HG02852 (cell line): ENCODE results near the gene MPG.
"Not testable (repeated sequence)": the region's sequence is repeated elsewhere in the genome, so short reads cannot be mapped to it uniquely, and the experiment has no call there.

Experiments used
- ATAC-seq: cut with Tn5 transposase; IDR thresholded peaks from one replicate; pipeline ENCODE4 v1.9.1; 2021; ENCODE audit warnings: mild to moderate bottlenecking, moderate library complexity; ENCODE audit not compliant: unreplicated experiment

MPG gene, protein sequence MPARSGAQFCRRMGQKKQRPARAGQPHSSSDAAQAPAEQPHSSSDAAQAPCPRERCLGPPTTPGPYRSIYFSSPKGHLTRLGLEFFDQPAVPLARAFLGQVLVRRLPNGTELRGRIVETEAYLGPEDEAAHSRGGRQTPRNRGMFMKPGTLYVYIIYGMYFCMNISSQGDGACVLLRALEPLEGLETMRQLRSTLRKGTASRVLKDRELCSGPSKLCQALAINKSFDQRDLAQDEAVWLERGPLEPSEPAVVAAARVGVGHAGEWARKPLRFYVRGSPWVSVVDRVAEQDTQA

DNA sequence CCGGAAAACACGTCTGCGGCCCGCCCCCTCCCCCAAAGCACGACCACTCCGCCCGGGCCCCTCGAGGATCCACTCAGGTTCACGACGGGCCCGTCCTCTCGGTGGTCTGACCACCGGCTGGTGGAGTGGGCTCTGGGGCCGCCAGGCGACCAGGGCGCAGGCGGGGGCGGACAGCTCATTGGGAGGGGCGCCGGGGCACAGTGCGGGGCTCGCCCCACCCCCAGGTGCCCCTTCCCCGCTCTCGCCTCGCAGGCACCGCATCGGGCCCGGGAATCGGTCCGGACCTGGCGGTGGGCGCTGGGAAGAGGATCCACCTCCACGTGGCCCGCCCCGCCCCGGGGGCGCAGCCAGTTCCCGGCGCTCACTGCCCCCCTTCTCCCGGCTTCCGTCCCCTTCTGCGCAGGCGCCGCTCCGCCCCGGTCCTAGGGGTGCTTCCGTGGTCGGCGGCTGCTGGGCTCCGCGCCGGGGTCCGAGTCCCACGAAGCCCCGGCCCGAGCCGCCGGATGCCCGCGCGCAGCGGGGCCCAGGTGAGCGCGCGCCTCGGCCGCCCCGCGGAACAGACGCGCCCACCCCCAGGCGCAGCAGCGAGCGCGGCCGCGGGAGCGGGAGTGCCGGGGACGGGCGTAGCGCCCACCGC is at the start of gene MPG:
Gene MPG (plus strand): TSS at position 419 of the 637 bp plus-strand sequence. CDS start 85 bp downstream, at position 504.
- peak; percentile 61 for ATAC-seq

DNA sequence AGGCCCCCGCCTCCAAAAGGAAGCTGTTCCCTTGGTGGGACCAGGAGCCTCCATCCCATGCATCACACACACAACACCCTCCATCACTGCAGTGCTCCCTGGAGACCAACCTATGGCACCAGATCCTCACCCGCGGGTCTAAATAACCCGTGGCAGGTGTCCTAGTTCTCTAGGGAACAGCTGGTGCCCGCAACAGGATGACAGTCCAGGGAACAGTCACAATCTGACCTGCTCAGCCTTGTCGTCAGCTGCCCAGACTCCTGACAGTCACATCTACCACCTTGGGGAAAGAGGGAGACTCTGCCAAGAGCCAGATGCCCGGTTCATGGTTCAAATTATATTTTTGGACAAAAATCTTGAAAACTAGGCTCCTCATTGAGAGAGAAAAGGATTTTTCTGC is 47.4 kb upstream of the MPG start:
- ATAC-seq: not testable (repeated sequence)

DNA sequence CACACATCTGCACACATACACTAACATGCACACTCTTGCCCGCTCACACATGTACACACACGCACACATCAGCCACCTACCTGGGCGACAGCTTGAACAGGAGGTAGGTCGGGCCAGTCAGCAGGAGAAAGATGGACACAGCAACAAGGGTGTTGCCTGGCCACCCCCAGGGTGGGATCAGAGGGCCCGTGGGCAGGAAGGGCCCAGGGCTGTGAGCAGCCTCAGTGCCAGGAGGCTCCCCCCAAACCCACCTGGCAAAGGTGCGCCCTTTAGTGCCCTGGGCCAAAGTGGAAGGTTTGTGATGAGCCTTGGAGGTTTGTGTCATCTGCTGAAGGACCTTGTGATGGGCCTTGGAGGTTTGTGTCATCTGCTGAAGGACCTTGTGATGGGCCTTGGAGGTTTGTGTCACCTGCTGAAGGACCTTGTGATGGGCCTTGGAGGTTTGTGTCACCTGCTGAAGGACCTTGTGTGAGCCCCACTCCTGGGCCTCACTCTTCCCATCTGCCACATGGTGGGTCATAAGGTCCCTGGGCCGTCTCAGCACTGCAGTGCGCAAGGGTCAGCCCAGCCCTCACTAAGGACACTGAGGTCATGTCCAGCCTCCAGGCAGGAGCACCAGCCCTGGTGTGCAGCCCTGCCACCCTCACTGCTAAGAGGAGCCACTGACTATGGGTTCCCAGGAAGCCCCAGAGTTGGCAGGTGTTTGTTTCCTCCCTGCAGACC is 44.7 kb upstream of the MPG start:
- not testable (repeated sequence) for ATAC-seq

DNA sequence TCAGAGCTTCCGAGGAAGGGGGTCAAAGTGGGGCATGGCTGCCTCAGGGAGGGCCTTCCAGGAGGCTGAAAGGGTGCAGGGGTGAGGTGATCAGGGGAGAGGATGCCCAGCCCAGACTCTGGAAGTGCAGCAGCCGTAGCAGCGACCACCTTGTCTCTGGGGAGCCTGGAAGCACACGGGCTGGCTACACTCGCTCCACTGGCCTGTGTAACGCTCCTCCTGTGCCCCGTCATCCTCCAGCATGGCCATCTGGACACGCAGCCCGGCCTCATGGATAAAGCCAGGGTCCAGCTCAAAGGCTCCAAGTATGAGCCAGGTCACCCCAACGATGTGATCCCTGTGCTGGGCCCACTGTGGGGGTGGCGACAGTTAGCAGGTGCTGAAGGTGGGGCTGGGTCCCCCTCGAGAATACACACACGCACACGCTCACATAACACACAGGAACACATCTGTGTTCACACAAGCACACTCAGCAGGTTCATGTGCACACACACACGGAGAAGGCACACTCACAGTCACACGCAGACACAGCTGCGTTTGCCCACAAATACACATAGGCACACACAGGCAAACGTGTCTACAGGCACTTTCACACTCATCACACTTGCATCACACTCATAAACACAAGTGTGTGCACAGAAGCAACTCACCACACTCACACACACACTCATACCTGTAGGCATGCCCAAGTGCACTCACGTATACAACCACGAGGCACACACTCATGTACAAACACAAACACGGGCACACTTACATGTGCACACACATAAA is 44.0 kb upstream of the MPG start:
- ATAC-seq: no peak

DNA sequence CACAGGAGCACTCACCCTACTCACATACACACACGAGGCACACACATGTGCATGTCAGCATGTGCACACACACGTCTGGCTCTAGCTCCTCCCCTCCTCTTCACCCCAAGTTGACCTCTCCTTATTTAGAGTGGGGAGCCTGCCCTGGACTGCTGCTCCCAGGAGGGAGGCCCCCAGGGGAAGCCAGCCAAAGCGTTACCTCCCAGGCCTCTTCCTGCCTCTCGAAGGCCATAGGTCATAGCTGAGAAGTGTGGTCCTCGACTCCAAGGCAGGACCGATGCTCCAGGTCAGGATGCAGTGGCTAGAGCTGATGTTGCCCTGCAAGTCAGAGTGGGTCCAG is 43.4 kb upstream of the MPG start:
- ATAC-seq: no peak

DNA sequence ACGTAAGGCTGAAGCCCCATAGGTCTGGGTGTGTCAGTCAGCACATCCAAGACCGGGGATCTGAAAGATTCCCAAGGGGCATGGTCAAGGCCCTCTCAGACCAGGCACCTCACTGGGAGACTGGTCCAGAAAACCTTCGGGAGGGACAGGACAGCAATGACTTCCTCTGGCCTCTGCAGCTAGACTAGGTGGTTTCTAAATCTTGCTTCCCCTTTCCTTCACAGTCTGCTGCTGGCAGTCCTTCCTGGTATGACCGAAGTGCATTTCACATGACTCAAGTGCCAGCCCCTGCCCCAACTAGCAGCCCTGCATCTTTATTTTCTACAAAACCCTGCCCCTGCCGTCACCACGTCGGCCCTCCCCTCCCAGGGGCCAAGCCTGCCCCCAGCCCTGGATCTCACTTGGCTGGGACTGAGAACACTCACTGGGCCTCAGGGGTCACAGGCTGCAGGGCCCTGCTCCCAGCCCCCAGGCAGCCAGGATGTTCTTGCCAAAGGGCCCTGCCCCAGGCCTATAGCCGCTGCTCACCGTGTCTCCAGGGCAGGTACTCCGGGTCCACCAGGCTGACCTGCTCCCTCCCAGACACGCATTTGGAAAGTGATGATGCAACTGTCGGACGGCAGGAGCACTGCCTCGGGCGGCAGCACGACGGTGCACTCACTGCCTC is 42.9 kb upstream of the MPG start:
- no peak for ATAC-seq

DNA sequence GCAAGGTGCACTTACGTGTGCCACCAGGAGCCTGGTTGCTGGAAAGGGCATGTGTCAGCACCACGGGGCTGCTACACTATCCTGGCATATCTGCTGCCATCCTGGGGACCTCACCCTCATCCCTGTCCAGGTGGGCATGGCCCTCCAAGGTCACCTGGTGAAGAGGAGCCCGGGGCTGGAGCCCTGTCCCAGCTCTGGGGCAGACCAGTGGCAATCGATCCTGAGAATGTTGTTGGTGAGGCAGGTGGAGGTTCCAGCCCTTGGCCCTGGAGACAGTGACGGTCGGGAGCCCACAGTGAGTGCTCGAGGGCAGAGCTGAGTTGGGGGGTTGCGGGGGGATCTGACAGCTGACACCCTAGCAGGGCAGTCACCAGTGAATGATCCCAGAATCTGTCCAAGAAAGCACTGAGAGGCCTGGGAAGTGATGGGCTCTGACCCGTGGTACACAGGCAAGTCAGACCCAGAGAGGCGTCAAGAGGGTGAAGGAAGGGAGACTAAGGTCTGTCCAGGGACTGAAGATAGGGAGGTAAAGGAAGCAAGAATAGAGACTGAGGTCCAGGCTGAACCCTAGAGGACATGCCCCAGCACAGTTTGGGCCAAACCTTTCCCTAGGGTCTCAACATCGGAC is 42.2 kb upstream of the MPG start:
- ATAC-seq: no peak

DNA sequence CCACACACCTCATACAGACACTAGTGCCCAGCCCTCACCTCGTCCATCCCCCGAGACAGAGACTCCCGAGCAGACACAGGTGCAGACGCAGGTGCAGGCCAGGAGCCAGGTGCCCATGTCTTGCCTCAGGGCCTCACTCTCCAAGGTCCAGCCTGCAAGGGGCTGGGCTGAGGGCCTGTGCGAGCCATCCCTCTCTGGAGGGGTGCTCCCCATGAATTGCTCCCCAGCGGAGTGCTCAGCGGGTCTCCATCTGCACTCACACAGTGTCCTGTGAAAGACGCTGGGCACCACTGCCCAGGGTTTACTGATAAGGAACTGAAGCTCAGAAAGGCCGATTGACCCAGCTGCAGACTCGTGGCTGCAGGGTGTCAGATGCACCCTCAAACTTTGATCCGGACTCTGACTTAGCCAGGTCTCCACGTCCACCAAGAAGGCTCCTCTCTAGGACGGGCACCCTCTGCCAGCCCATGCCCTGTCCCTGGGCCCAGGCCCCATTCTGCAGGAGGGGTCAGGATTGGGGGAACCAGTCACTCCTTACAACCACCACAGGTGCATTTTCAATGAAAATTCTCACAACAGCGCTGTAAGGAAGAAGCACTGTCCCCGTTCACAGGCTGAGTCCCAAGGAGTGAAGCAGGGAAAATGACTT is 41.6 kb upstream of the MPG start:
- no peak for ATAC-seq

DNA sequence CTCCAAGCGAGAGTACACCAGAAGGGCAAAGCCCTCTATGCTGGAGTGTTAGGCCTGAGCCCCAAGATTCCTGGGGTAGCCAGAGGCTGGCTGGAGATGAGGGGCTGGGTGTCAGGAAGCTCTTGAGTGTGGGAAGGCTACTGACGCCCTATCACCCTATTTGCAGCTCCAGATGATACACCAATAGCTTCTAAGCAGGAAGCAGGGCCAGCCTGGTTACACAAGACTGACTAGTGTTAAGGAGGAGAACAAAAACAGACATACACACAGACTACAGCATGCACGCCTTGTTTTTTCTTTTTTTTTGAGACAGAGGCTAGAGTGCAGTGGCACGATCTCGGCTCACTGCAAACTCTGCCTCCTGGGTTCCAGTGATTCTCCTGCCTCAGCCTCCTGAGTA is 40.5 kb upstream of the MPG start:
- ATAC-seq: no peak

DNA sequence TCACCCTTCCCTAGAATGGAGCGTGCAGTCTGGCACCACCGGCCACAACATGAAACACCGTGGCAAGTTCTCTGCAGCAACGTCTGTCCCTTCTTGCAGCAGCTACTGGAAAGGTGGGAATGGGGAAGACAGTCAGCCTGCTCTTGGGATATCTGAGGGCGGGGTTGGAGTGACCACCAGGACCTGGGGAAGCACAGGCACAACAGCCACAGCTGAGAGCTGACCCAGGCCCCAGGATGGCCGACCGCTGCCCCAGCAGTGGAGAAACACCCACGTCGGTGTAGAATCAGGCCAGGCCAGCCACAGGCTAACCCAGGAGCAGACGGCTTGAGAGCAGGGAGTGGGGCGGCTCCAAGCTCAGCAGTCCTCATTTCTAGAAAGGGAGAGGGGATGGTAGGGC is 39.8 kb upstream of the MPG start:
- not testable (repeated sequence) for ATAC-seq

DNA sequence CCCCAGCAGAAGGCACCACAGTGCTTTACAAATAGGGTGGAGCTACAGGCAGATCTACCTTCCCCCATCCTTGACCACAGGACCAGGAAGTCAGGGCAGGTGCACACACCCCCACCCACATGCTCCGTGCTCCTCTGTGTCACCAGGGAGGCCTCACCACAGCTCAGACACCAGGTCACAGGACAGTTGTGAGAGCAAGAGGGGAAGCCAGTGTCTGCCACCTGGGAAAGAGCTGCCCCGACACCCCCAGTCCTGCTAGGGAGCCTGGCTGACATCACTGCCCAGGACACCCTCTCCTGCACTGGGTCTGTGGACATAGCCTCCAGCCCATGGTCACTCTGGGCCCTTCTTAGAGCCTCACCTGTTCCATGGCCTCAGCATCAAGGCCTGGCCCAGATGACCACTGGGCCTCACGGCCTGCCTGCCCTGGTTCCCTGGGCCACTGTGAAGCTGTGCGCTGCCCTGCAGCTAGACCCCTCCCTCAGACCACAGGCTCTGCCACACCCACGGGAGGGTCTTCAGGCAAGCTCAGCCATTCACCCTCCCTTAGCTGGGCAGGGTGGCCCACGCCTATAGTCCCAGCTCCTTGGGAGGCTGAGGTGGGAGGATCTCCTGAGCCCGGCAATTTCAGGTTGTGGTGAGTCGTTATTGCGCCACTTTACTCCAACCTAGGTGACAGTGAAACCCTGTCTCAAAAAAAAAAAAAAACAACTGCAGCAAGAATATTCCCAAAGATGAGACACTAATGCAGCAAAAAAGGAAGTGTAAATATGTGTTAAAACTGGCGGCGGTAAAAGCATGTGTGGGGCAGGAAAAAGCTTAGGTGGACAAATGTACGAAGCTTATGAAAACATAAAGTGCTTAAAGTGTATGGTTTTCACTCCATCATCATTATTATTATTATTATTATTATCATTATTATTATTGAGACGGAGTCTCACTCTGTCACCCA is 38.8 kb upstream of the MPG start:
- ATAC-seq: peak; percentile 77

DNA sequence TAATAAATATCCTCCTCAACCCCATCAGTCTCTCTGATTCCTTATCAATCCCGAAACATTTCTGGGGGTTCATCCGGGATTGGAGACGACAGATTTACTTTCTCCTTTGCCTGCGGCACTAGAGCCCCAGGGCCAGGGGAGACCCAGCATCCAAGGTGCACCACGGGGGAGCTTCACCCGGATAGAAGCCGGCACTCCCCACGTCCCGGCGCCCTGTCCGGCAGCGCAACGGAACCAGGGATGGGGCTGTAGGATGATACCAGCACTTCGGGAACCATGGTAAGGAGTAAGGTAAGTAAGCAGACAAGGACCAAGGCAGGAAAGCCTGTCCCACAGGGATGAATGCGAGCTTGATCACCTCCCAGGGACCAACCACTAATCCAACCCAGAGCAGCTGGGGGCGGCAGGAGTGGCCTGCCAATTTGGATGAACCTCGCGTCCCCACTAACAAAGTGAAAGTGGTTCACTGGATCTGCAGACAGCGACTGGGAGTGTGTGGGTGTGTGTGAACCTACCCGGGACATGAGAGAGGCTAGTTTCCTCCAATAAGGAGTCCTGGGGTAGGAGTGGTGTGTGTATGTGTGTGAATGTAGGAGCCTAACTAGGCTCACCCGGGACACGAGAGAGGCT is 36.5 kb upstream of the MPG start:
- ATAC-seq: no peak

DNA sequence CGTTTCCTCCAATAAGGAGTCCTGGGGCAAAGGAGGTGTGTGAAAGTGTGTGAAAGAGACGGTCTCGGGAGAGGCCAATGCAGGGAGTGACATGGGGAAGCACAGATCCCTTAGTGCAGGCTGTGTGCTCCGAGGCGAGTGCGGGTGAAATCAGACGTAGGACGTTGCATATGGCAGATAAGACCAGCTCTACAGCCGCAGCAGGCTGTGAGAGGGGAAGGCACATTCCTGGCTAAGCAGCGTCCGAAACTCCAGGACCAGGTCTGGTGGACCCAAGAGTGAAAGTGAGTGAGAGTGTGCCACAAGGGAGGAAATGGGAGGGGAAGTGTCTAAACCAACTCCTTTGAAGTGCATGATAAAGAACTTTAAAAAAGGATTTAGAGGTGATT is 36.0 kb upstream of the MPG start:
- no peak for ATAC-seq

DNA sequence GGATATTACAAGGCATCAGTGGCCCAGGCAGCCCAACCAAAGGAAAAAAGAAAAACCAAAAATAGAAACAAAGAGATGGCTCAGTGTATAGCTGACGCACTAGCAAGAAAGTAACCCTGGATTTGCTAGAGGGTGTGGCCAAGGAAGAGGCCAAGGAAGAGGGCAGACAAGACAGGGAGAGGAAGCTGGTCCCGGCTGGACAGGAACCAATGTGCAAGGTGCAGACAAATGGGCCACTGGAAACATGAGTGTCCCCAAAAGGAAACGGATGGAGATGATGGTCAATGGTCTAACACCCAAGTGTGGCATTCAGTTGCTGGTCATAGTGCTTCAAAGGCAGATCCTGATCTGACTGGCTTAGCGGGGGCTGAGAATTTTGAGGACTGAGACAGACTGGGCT is 35.3 kb upstream of the MPG start:
- no peak for ATAC-seq

DNA sequence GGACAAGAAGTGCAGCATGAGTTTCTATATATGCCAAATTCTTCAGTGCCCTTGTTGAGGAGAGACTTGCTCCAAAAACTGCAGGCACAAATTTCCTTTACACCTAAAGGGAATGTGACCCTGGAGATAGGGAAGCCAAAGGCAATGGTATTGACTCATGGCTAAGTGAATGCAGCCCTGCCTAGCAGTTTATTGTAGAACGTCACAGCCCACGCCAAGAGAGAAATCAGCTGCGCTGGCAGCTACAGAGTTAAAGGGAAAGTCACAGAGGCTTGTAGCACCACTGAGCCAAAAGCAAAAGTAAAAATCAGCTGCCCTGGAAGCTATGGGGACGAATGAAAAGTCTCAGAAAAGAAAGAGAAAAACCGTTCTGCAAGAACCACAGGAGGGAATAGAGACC is 34.7 kb upstream of the MPG start:
- ATAC-seq: no peak

DNA sequence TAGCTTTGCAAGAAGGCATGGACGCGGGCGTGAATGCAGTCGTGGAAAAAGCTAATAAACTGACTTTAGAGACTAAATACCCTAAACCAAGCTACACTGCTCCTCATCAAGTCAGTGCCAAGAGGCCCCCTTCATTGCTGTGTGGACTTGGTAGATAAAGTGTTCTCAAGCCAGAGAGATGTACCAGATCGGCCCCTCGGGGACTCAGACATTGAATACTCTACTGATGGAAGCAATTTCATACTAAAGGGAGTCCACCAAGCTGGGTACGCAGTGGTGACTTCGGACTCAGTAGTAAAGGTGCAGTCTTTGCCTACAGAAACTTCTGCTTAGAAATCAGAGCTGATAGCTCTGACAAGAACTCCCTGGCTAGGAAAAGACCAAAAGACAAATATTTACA is 33.4 kb upstream of the MPG start:
- no peak for ATAC-seq

DNA sequence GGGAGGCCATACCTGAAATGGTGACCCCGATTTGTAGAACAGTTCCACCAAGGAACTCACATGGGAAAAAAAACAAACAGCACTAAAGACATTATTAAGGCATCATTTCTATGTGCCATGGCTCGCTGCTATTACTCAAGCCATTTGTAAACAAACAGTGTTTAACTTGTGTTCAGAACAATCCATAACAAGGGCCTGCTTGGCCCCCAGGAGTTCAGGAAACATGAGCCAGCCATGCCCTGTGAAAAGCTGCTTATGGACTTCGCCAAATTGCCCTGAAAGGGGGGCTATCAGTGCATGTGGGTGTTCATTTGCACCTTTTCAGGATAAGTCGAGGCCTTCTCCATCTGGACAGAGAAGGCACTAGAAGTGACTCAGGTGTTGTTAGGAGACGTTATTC is 32.6 kb upstream of the MPG start:
- ATAC-seq: no peak

DNA sequence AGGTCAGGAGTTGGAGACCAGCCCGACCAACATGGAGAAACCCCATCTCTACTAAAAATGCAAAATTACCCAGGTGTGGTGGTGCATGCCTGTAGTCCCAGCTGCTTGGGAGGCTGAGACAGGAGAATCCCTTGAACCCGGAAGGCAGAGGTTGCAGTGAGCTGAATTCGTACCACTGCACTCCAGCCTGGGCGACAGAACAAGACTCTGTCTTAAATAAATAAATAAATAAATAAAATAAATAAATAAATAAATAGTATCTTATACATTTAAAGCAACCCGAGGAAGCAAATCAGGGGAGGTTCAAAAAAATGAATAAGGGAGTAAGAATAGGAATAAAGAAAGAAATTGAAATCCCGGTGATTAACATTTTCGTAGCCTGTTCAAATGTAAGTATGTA is 31.5 kb upstream of the MPG start:
- ATAC-seq: not testable (repeated sequence)
